GM23338 (cell line): Measurements from ENCODE around the gene ETV6. TPM values are rescaled to one million over a fixed set of nuclear protein-coding genes. Genes with fewer than 3 reads are reported as not detected.
A peak's percentile ranks its signal among the peaks of the same experiment; 100 is the strongest.

ENCODE experiments used
- ATAC-seq: fragments of 200-7000 bp; cut with Tn5 transposase; 3 replicates; pipeline ENCODE4 v1.9.1; 2020
- DNase-seq: peaks from one replicate; pipeline ENCODE4 v3.0.0-alpha.2; 2015; ENCODE audit warnings: low spot score
- H2AFZ ChIP-seq: fragments of 200-600 bp; sonication (generic); 2 replicates; pipeline ENCODE4 v1.8.0; 2016; ENCODE audit warnings: antibody characterized with exemption, mild to moderate bottlenecking, moderate library complexity
- H3F3A ChIP-seq: fragments of 200-600 bp; sonication (generic); replicated peaks from 2 replicates; pipeline ENCODE4 v1.8.0; 2017; ENCODE audit warnings: antibody characterized with exemption, mixed run types, low read depth
- H3K27ac ChIP-seq: fragments of 200-600 bp; sonication (generic); 2 replicates; pipeline ENCODE4 v1.6.1; 2016; ENCODE audit warnings: low read depth
- H3K27me3 ChIP-seq: fragments of 200-600 bp; sonication (generic); 2 replicates; pipeline ENCODE4 v1.8.0; 2016; ENCODE audit warnings: mild to moderate bottlenecking, mixed run types, moderate library complexity; ENCODE audit not compliant: insufficient read depth
- H3K36me3 ChIP-seq: fragments of 200-600 bp; sonication (generic); 2 replicates; pipeline ENCODE4 v1.8.0; 2016; ENCODE audit warnings: mild to moderate bottlenecking; ENCODE audit not compliant: insufficient read depth
- H3K4me1 ChIP-seq: fragments of 200-600 bp; sonication (generic); 2 replicates; pipeline ENCODE4 v1.8.0; 2016; ENCODE audit warnings: mild to moderate bottlenecking, moderate library complexity; ENCODE audit not compliant: insufficient read depth
- H3K4me2 ChIP-seq: fragments of 200-600 bp; sonication (generic); 2 replicates; pipeline ENCODE4 v1.7.1; 2017; ENCODE audit warnings: mixed run types
- H3K4me3 ChIP-seq: fragments of 200-600 bp; sonication (generic); 2 replicates; pipeline ENCODE4 v1.6.1; 2016; ENCODE audit warnings: mixed run types
- H3K79me2 ChIP-seq: fragments of 200-600 bp; sonication (generic); replicated peaks from 2 replicates; pipeline ENCODE4 v1.8.0; 2017; ENCODE audit warnings: mild to moderate bottlenecking; ENCODE audit not compliant: insufficient read depth
- H3K9me2 ChIP-seq: fragments of 200-600 bp; sonication (generic); 2 replicates; pipeline ENCODE4 v1.8.0; 2017; ENCODE audit not compliant: insufficient read depth
- H4K20me1 ChIP-seq: fragments of 200-600 bp; sonication (generic); replicated peaks from 2 replicates; pipeline ENCODE4 v1.8.0; 2017; ENCODE audit warnings: mild to moderate bottlenecking; ENCODE audit not compliant: insufficient read depth
- H3K27ac Mint-ChIP-seq: 2 replicates; pipeline ENCODE4 v1.8.0; 2020; ENCODE audit warnings: inconsistent platforms, mild to moderate bottlenecking, moderate library complexity, mixed read lengths
- H3K27me3 Mint-ChIP-seq: 3 replicates; pipeline ENCODE4 v1.8.0; 2022; ENCODE audit warnings: low read depth, mild to moderate bottlenecking, moderate library complexity, mixed read lengths, inconsistent platforms; ENCODE audit not compliant: insufficient read depth, poor library complexity
- H3K36me3 Mint-ChIP-seq: 3 replicates; pipeline ENCODE4 v1.8.0; 2021; ENCODE audit warnings: low read depth, mild to moderate bottlenecking, inconsistent platforms, moderate library complexity, mixed read lengths
- H3K4me1 Mint-ChIP-seq: 3 replicates; pipeline ENCODE4 v1.8.0; 2020; ENCODE audit warnings: mild to moderate bottlenecking, inconsistent platforms, mixed read lengths
- H3K4me3 Mint-ChIP-seq: 3 replicates; pipeline ENCODE4 v1.8.0; 2021; ENCODE audit warnings: moderate library complexity, mild to moderate bottlenecking, inconsistent platforms, mixed read lengths
- H3K9me3 Mint-ChIP-seq: 3 replicates; pipeline ENCODE4 v1.8.0; 2020; ENCODE audit warnings: moderate library complexity, mild to moderate bottlenecking, inconsistent platforms, mixed read lengths
- CREB1 ChIP-seq: fragments of 250-450 bp; sonication (Bioruptor Pico); IDR thresholded peaks from 2 replicates; pipeline ENCODE4 v1.5.0; 2020; ENCODE audit warnings: low read depth, mild to moderate bottlenecking, moderate library complexity
- CTCF ChIP-seq, 2 experiments: fragments of 200-600 bp in 1 of 2; sonication (generic) in 1 of 2; conservative IDR thresholded peaks; 2 replicates each; pipeline versions ENCODE4 v1.5.1 to v1.6.1; 2016 to 2017; ENCODE audit warnings: antibody characterized with exemption in 2 of 2, low read depth in 2 of 2, mild to moderate bottlenecking in 2 of 2, moderate library complexity in 1 of 2
- EZH2 ChIP-seq: fragments of 200-600 bp; sonication (generic); IDR thresholded peaks from one replicate; pipeline ENCODE4 v1.8.0; 2017; ENCODE audit warnings: antibody characterized with exemption, mild to moderate bottlenecking, low read depth; ENCODE audit not compliant: unreplicated experiment
- NANOG ChIP-seq: IDR thresholded peaks from 2 replicates; pipeline ENCODE4 v1.6.1; 2016; ENCODE audit warnings: antibody characterized with exemption, borderline replicate concordance
- POLR2AphosphoS5 ChIP-seq: IDR thresholded peaks from 2 replicates; pipeline ENCODE4 v1.6.1; 2016; ENCODE audit warnings: antibody characterized with exemption, low read depth
- STAT1 ChIP-seq: IDR thresholded peaks from one replicate; pipeline ENCODE4 v1.6.1; 2016; ENCODE audit warnings: antibody characterized with exemption; ENCODE audit not compliant: unreplicated experiment
- ZNF114 ChIP-seq: fragments of 250-450 bp; sonication (Bioruptor Pico); IDR thresholded peaks from 2 replicates; pipeline ENCODE4 v1.5.0; 2020; ENCODE audit warnings: mild to moderate bottlenecking, moderate library complexity
- polyA plus RNA-seq: library from polyadenylated mRNA; unstranded; fragments of >200 nt; fragmentation: Nextera tagmentation; extraction: Ambion mirVana; gene quantifications from 2 replicates; pipeline ENCODE4 v1.2.1, GENCODE V29; 2016
- total RNA-seq: library from RNA; depleted of rRNA; stranded (reverse); fragments of >200 nt; shearing (Covaris generic); gene quantifications from 2 replicates; pipeline ENCODE4 v1.2.3, GENCODE V29; 2014
- TF ChIP-seq, protein P1 (sequence below): fragments of 250-450 bp; sonication (Bioruptor Pico); IDR thresholded peaks from 2 replicates; pipeline ENCODE4 v1.5.0; 2020; ENCODE audit warnings: mild to moderate bottlenecking, moderate library complexity

ETV6 gene
- total and polyA plus RNA-seq, 2 experiments from 2014 or later: 7.5 to 15.1 TPM

- TF ChIP-seq, protein P1, sequence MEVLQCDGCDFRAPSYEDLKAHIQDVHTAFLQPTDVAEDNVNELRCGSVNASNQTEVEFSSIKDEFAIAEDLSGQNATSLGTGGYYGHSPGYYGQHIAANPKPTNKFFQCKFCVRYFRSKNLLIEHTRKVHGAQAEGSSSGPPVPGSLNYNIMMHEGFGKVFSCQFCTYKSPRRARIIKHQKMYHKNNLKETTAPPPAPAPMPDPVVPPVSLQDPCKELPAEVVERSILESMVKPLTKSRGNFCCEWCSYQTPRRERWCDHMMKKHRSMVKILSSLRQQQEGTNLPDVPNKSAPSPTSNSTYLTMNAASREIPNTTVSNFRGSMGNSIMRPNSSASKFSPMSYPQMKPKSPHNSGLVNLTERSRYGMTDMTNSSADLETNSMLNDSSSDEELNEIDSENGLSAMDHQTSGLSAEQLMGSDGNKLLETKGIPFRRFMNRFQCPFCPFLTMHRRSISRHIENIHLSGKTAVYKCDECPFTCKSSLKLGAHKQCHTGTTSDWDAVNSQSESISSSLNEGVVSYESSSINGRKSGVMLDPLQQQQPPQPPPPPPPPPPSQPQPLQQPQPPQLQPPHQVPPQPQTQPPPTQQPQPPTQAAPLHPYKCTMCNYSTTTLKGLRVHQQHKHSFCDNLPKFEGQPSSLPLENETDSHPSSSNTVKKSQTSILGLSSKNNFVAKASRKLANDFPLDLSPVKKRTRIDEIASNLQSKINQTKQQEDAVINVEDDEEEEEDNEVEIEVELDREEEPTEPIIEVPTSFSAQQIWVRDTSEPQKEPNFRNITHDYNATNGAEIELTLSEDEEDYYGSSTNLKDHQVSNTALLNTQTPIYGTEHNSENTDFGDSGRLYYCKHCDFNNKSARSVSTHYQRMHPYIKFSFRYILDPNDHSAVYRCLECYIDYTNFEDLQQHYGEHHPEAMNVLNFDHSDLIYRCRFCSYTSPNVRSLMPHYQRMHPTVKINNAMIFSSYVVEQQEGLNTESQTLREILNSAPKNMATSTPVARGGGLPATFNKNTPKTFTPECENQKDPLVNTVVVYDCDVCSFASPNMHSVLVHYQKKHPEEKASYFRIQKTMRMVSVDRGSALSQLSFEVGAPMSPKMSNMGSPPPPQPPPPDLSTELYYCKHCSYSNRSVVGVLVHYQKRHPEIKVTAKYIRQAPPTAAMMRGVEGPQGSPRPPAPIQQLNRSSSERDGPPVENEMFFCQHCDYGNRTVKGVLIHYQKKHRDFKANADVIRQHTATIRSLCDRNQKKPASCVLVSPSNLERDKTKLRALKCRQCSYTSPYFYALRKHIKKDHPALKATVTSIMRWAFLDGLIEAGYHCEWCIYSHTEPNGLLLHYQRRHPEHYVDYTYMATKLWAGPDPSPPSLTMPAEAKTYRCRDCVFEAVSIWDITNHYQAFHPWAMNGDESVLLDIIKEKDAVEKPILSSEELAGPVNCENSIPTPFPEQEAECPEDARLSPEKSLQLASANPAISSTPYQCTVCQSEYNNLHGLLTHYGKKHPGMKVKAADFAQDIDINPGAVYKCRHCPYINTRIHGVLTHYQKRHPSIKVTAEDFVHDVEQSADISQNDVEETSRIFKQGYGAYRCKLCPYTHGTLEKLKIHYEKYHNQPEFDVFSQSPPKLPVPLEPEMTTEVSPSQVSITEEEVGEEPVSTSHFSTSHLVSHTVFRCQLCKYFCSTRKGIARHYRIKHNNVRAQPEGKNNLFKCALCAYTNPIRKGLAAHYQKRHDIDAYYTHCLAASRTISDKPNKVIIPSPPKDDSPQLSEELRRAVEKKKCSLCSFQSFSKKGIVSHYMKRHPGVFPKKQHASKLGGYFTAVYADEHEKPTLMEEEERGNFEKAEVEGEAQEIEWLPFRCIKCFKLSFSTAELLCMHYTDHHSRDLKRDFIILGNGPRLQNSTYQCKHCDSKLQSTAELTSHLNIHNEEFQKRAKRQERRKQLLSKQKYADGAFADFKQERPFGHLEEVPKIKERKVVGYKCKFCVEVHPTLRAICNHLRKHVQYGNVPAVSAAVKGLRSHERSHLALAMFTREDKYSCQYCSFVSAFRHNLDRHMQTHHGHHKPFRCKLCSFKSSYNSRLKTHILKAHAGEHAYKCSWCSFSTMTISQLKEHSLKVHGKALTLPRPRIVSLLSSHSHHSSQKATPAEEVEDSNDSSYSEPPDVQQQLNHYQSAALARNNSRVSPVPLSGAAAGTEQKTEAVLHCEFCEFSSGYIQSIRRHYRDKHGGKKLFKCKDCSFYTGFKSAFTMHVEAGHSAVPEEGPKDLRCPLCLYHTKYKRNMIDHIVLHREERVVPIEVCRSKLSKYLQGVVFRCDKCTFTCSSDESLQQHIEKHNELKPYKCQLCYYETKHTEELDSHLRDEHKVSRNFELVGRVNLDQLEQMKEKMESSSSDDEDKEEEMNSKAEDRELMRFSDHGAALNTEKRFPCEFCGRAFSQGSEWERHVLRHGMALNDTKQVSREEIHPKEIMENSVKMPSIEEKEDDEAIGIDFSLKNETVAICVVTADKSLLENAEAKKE (CRISPR knock-in tag): no peak
- TF ChIP-seq NANOG (no peak), EZH2 (no peak), ZNF114 (CRISPR knock-in tag) (no peak)
These were observed 164.0 kb downstream of the ETV6 start (continued) for GRCh38 chr12:11813438-11813813.

GRCh38 chr12:11814374-11814773, 164.9 kb downstream of the ETV6 start:
- H3K4me3 ChIP-seq: no peak overlapping the region
- no peaks in the 10 kb centered on the region for H3F3A ChIP-seq
- H3K27me3 Mint-ChIP-seq: no peaks in the 10 kb centered on the region
- no peak for DNase-seq
- 0 out of 2 replicates have a peak overlapping the region, but pooled peaks have one; percentile 9 for H3K27ac ChIP-seq
- no peak overlapping the region for H3K4me2 ChIP-seq
- H3K27me3 ChIP-seq: no peaks in the 10 kb centered on the region
- H3K4me1 Mint-ChIP-seq: peaks cover 54% of the 10 kb centered on the region
- H3K79me2 ChIP-seq: no peaks in the 10 kb centered on the region
- no peak overlapping the region for H2AFZ ChIP-seq
- H3K9me3 Mint-ChIP-seq: no peaks in the 10 kb centered on the region; the same call in 2 of the 3 replicates
- no peaks in the 10 kb centered on the region for H3K9me2 ChIP-seq
- peaks cover 40% of the 10 kb centered on the region for H3K4me1 ChIP-seq
- H4K20me1 ChIP-seq: no peaks in the 10 kb centered on the region
- H3K27ac Mint-ChIP-seq: no peak overlapping the region
- no peak overlapping the region for H3K4me3 Mint-ChIP-seq
- no peaks in the 10 kb centered on the region for H3K36me3 Mint-ChIP-seq
- H3K36me3 ChIP-seq: no peaks in the 10 kb centered on the region
- no peak for ATAC-seq
- TF ChIP-seq, protein P1 (CRISPR knock-in tag): no peak
- TF ChIP-seq EZH2: no peak
- no peak for TF ChIP-seq CTCF (conservative IDR thresholded peaks at IDR 0.05; ENCODE audit: low read depth in 2 of 2)
- TF ChIP-seq STAT1: no peak
- TF ChIP-seq NANOG: no peak
- no peak for TF ChIP-seq POLR2AphosphoS5
- no peak for TF ChIP-seq CREB1
